ENCODE data around the gene WIPF2. TPM values are rescaled to one million over a fixed set of nuclear protein-coding genes. Genes with fewer than 3 reads are reported as not detected.

Gene WIPF2
- total and polyA plus RNA-seq, 2 of the 8 experiments (the other 6 are each of a cell fraction or from before 2014, with no cell fraction given) = 6.9 to 25.3 TPM

DNA sequence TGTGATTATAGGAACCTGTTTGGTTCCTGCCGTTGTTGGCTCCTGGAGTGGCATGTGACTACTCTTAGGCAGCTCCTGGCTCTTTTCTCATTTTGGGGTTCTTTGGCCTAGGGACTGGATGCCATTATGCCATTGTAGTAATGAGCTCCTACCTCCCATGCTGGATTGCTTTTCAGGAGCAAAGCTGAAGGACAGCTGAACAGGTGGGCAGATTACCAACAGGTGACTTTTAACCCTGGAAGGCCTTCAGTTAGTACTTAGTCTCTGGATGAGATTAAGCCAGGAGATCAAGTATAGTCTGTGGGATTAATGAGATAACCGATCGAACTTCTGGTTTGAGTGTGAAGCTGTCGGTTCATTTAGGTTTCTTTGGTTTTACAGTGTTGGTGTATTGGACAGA lies 25.2 kb downstream of the WIPF2 start:
- FAIRE-seq = no peak
- Histone ChIP-seq H3K79me2 (ENCODE audit: control insufficient read depth in 1 of 2, insufficient read depth in 2 of 2, low read length in 2 of 2) (peaks cover 0 to 33% of the 10 kb centered on the region in 2 experiments; a peak in 2 of 4 replicates), H4K91ac (replicated peaks; ENCODE audit: insufficient read length, low read length) (no peak overlapping the region), H3K36me3 (ENCODE audit: control insufficient read depth in 2 of 4, insufficient read depth in 4 of 4, low read length in 3 of 4) (no peaks in the 10 kb centered on the region), H2AFZ (ENCODE audit: low read length) (no peak overlapping the region), H4K8ac (ENCODE audit: extremely low read depth, insufficient read depth, low read length) (no peak overlapping the region), H3K23ac (ENCODE audit: insufficient read length) (no peak overlapping the region), H2BK12ac (ENCODE audit: low read depth, low read length) (no peak overlapping the region), H3K9me3 (ENCODE audit: insufficient read depth in 2 of 2, low read depth in 1 of 2, low read length in 1 of 2) (no peaks in the 10 kb centered on the region), H3K79me1 (ENCODE audit: low read depth, low read length) (peaks cover 3% of the 10 kb centered on the region; the same call in 1 of the 2 replicates), H3K27ac (ENCODE audit: low read depth, low read length) (no peak overlapping the region), H3K9ac (replicated peaks in 1 of 4; ENCODE audit: extremely low read depth in 1 of 4, low read depth in 3 of 4, low read length in 3 of 4) (no peak overlapping the region), H2BK120ac (replicated peaks; ENCODE audit: low read depth, low read length) (no peak overlapping the region), H3K23me2 (ENCODE audit: low read depth, low read length) (no peaks in the 10 kb centered on the region), H3K18ac (ENCODE audit: extremely low read depth, low read length) (no peak overlapping the region), H3K4me3 (ENCODE audit: extremely low read depth in 1 of 4, insufficient read depth in 2 of 4, low read depth in 3 of 4, low read length in 4 of 4) (no peak overlapping the region), H2BK15ac (ENCODE audit: low read length) (no peak overlapping the region), H3K14ac (ENCODE audit: insufficient read length) (no peak overlapping the region), H3K4ac (replicated peaks; ENCODE audit: insufficient read length, low read depth, low read length) (no peak overlapping the region), H4K20me1 (replicated peaks in 1 of 2; ENCODE audit: control insufficient read depth in 1 of 2, insufficient read depth in 2 of 2, low read length in 2 of 2) (peaks cover 0 to 2% of the 10 kb centered on the region in 2 experiments), H3K56ac (replicated peaks; ENCODE audit: insufficient read length, low read depth, low read length) (no peak overlapping the region), H4K5ac (ENCODE audit: insufficient read length, low read depth, low read length) (no peak overlapping the region), H3K27me3 (replicated peaks in 1 of 4; ENCODE audit: control insufficient read depth in 3 of 4, extremely low read depth in 1 of 4, insufficient read depth in 3 of 4, low read length in 3 of 4) (no peaks in the 10 kb centered on the region), H2BK20ac (ENCODE audit: low read length) (no peak overlapping the region), H2BK5ac (ENCODE audit: low read depth, low read length) (no peak overlapping the region), H2AK5ac (ENCODE audit: low read depth, low read length) (no peak overlapping the region), H3K4me2 (ENCODE audit: insufficient read depth in 1 of 2, low read depth in 2 of 2, low read length in 2 of 2) (no peak overlapping the region), H3K4me1 (replicated peaks in 1 of 4; ENCODE audit: control insufficient read depth in 3 of 4, insufficient read depth in 4 of 4, low read length in 3 of 4) (no peaks in the 10 kb centered on the region)
- 95% methylated on average over 4 of the region's 4 CpGs; no CpG with 5 or more reads in 1 of the 2 experiments for WGBS, 2 experiments (ENCODE audit: extremely low coverage in 1 of 2, insufficient coverage in 1 of 2, insufficient read length in 1 of 2, insufficient replicate concordance in 2 of 2, low coverage in 1 of 2, low lambda C conversion rate in 2 of 2, missing lambda C conversion rate in 1 of 2)
- ChIA-PET POLR2A (ENCODE audit: partially characterized antibody) (interaction anchor here (0.6 to 1.2 kb wide), 3 partner anchors 11 to 49 kb away, joined by 3 to 6 read pairs (median 4); no protein-coding TSS in a partner anchor), CTCF (ENCODE audit: partially characterized antibody) (interaction anchor here (1.0 kb wide), 1 partner anchor 26 kb away, joined by 4 read pairs; no protein-coding TSS in a partner anchor)
- no peak for DNase-seq (ENCODE audit: low read depth in 1 of 2, low spot score in 2 of 2)
